ENCODE data around the gene TNNT2. TPM values are rescaled to one million over a fixed set of nuclear protein-coding genes. Genes with fewer than 3 reads are reported as not detected.

The TNNT2 gene
- total and polyA plus RNA-seq, 2 of the 8 experiments (the other 6 are each of a cell fraction or from before 2014, with no cell fraction given): 3.1 to 21.0 TPM

- Histone ChIP-seq H2BK12ac (ENCODE audit: low read depth, low read length) (peak overlapping the region; percentile 95; the same call in 1 of the 2 replicates), H3K4me2 (ENCODE audit: insufficient read depth in 1 of 2, low read depth in 2 of 2, low read length in 2 of 2) (no peak overlapping the region), H3K27me3 (replicated peaks in 1 of 4; ENCODE audit: control insufficient read depth in 3 of 4, extremely low read depth in 1 of 4, insufficient read depth in 3 of 4, low read length in 3 of 4) (no peaks in the 10 kb centered on the region), H3K56ac (replicated peaks; ENCODE audit: insufficient read length, low read depth, low read length) (no peak overlapping the region), H3K9me3 (ENCODE audit: insufficient read depth in 2 of 2, low read depth in 1 of 2, low read length in 1 of 2) (no peaks in the 10 kb centered on the region), H4K5ac (ENCODE audit: insufficient read length, low read depth, low read length) (no peak overlapping the region), H3K4me3 (ENCODE audit: extremely low read depth in 1 of 4, insufficient read depth in 2 of 4, low read depth in 3 of 4, low read length in 4 of 4) (no peak overlapping the region), H3K79me1 (ENCODE audit: low read depth, low read length) (no peaks in the 10 kb centered on the region; the same call in 1 of the 2 replicates), H3K79me2 (ENCODE audit: control insufficient read depth in 1 of 2, insufficient read depth in 2 of 2, low read length in 2 of 2) (no peaks in the 10 kb centered on the region), H2BK5ac (ENCODE audit: low read depth, low read length) (peak overlapping the region; percentile 38; the same call in 1 of the 2 replicates), H4K20me1 (replicated peaks in 1 of 2; ENCODE audit: control insufficient read depth in 1 of 2, insufficient read depth in 2 of 2, low read length in 2 of 2) (no peaks in the 10 kb centered on the region), H3K36me3 (ENCODE audit: control insufficient read depth in 2 of 4, insufficient read depth in 4 of 4, low read length in 3 of 4) (no peaks in the 10 kb centered on the region), H2AFZ (ENCODE audit: low read length) (no peak overlapping the region), H3K4me1 (replicated peaks in 1 of 4; ENCODE audit: control insufficient read depth in 3 of 4, insufficient read depth in 4 of 4, low read length in 3 of 4) (peaks cover 9 to 38% (median 27%) of the 10 kb centered on the region in 4 experiments), H3K27ac (ENCODE audit: low read depth, low read length) (no peak overlapping the region), H3K23ac (ENCODE audit: insufficient read length) (no peak overlapping the region), H2BK120ac (replicated peaks; ENCODE audit: low read depth, low read length) (no peak overlapping the region), H3K9ac (replicated peaks in 1 of 4; ENCODE audit: extremely low read depth in 1 of 4, low read depth in 3 of 4, low read length in 3 of 4) (no peak overlapping the region), H3K23me2 (ENCODE audit: low read depth, low read length) (peaks cover 2% of the 10 kb centered on the region; the same call in 1 of the 2 replicates), H3K4ac (replicated peaks; ENCODE audit: insufficient read length, low read depth, low read length) (no peak overlapping the region), H3K18ac (ENCODE audit: extremely low read depth, low read length) (0 out of 2 replicates have a peak overlapping the region, but pooled peaks have one; percentile 68), H3K14ac (ENCODE audit: insufficient read length) (no peak overlapping the region), H4K91ac (replicated peaks; ENCODE audit: insufficient read length, low read length) (no peak overlapping the region), H2BK20ac (ENCODE audit: low read length) (peak overlapping the region; percentile 96; the same call in 1 of the 2 replicates), H4K8ac (ENCODE audit: extremely low read depth, insufficient read depth, low read length) (no peak overlapping the region), H2AK5ac (ENCODE audit: low read depth, low read length) (no peak overlapping the region), H2BK15ac (ENCODE audit: low read length) (0 out of 2 replicates have a peak overlapping the region, but pooled peaks have one; percentile 63)
- ChIA-PET POLR2A (ENCODE audit: partially characterized antibody) (interaction anchor here (0.6 to 1.3 kb wide), 5 partner anchors 17 to 1363 kb away, joined by 3 to 5 read pairs (median 3); no protein-coding TSS in a partner anchor), CTCF (ENCODE audit: partially characterized antibody) (interaction anchor here (0.6 to 17.6 kb wide), 7 partner anchors 12 to 131 kb away, joined by 3 to 371 read pairs (median 26); partner anchors contain the start of gene LAD1)
- no peak for TF ChIP-seq TBP (IDR thresholded peaks at IDR 0.05; ENCODE audit: low read depth, low read length)
- 0 out of 3 replicates have a peak, but pooled peaks of 1 of the 2 experiments have one; percentile 6 for TF ChIP-seq POLR2A (IDR thresholded peaks at IDR 0.05; ENCODE audit: control extremely low read depth in 1 of 2, low read depth in 2 of 2, low read length in 2 of 2)
- 96% methylated on average over 6 of the region's 6 CpGs; no CpG with 5 or more reads in 1 of the 2 experiments for WGBS, 2 experiments (ENCODE audit: extremely low coverage in 1 of 2, insufficient coverage in 1 of 2, insufficient read length in 1 of 2, insufficient replicate concordance in 2 of 2, low coverage in 1 of 2, low lambda C conversion rate in 2 of 2, missing lambda C conversion rate in 1 of 2)
- DNase-seq (ENCODE audit: low read depth in 1 of 2, low spot score in 2 of 2): no peak
- no peak for FAIRE-seq
Observed at GRCh38 chr1:201378804-201379203, 1.3 kb upstream of the TNNT2 start.

Data from H1 (cell line).